Measurements from ENCODE around the gene CLEC11A.

Gene CLEC11A

DNA sequence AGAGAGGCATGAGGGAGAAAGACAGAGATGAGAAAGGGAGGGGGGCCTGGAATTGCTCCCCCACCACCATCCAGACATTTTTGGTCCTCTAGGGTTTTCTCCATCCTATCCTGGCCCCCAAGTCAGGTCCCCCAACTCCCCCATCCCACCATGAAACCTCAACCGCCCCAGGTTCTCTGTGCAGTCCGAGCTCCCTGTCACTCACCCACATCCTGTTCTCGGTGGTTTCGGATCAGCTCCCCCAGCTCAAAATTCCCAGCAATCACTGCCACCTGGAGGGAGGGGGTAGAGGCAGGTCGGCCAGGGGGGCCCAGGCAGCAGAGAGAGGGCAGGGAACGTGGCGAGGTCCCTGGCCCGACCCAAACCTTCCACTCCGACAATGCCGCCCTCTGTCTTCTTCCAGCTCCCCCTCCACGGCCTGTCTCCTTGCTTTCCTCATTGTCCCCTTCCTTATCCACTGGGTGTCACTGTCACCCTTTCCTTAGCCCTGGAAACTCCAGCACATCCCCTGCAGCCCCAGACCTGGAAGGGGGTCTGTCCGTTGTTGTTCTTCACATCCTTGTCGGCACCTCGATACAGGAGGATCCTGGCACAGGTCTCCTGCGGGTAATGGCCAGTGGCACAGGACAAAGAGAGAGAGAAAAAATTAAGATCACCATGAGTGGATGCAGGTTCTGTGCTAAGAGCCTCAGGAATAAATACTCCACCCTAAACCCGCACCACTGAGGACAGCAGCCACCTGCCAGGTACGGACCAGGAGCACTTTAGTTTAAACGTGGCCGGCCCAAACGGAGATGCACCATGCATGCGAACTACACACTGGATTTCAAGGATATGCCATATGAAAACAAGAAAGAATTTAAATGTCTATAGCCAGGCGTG, 19.0 kb upstream of the CLEC11A start:
- DNase-seq (ENCODE audit: low spot score) = no peak

DNA sequence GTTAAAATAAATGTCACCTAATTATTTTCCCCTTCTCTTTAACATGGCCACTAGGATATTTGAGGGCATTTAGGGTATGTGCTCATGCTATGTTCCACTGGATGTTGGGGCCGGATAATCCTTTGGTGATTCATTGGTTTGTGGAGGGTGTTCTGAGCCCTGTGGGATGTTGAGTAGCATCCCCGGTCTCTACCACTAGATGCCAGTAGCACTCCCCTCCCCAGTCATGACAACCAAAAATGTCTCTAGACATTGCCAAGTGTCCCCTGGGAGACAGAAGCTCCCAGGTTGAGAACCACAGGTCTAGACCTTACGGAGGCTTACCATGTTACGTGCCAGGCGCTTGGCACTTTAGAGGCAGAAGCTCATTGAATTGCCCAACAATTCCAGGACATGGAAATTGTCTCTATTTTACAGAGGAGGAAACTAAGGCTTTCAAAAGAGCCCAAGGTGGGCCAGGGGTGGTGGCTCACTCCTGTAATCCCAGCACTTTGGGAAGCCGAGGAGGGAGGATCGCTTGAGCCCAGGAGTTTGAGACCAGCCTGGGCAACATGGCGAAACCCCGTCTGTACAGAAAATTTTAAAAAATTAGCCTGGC, 17.6 kb upstream of the CLEC11A start:
- DNase-seq (ENCODE audit: low spot score) = no peak

DNA sequence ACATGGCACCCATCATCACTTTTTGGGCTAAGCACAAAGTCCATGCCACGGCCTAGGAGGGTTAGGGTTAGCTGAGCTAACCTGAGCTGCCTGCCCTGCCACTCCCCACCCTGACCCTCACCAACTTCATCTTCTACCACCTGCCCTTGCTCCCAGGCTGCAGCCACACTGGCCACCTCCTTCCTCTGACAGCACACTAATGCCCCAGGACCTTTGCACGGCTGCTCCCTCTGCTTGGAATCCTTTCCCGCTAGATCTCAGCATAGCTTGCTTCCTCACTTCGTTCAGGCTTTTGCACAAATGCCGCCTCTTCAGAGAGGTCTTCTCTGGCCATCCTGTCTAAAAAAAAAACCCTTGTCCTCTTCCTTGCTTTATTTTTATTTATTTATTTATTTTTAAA, 16.8 kb upstream of the CLEC11A start:
- DNase-seq (ENCODE audit: low spot score) = no peak

GRCh38 chr19:50708179-50708879, 14.8 kb upstream of the CLEC11A start:
- no peak for DNase-seq (ENCODE audit: low spot score)

DNA sequence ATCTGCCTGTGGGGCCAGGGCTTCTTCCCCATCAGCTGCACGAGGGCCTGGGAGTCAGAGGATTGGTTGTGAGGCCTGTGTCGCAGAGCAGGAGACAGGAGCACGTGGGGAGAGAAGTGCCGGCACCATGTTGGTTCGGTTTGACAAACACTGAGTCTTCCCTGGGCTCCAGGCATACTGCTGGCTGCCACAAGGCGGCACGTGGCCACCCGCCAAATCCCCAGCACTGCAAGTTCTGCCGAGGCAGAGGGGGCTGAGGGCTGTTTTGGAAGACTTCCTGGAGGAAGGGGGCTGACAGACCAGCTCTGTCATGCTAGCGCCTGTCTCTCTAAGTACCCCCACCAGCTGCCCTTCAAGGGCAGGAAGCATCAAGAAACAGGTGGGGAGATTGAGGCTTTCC, 13.1 kb upstream of the CLEC11A start:
- no peak for DNase-seq (ENCODE audit: low spot score)

GRCh38 chr19:50710612-50711011, 12.6 kb upstream of the CLEC11A start:
- no peak for DNase-seq (ENCODE audit: low spot score)

- DNase-seq (ENCODE audit: low spot score) = no peak
Observed at GRCh38 chr19:50711196-50711595, 12.0 kb upstream of the CLEC11A start.

GRCh38 chr19:50711805-50712204, 11.4 kb upstream of the CLEC11A start:
- no peak for DNase-seq (ENCODE audit: low spot score)

GRCh38 chr19:50712833-50713232, 10.3 kb upstream of the CLEC11A start:
- DNase-seq (ENCODE audit: low spot score) = no peak

GRCh38 chr19:50713556-50714236, 9.5 kb upstream of the CLEC11A start:
- DNase-seq (ENCODE audit: low spot score) = no peak

DNA sequence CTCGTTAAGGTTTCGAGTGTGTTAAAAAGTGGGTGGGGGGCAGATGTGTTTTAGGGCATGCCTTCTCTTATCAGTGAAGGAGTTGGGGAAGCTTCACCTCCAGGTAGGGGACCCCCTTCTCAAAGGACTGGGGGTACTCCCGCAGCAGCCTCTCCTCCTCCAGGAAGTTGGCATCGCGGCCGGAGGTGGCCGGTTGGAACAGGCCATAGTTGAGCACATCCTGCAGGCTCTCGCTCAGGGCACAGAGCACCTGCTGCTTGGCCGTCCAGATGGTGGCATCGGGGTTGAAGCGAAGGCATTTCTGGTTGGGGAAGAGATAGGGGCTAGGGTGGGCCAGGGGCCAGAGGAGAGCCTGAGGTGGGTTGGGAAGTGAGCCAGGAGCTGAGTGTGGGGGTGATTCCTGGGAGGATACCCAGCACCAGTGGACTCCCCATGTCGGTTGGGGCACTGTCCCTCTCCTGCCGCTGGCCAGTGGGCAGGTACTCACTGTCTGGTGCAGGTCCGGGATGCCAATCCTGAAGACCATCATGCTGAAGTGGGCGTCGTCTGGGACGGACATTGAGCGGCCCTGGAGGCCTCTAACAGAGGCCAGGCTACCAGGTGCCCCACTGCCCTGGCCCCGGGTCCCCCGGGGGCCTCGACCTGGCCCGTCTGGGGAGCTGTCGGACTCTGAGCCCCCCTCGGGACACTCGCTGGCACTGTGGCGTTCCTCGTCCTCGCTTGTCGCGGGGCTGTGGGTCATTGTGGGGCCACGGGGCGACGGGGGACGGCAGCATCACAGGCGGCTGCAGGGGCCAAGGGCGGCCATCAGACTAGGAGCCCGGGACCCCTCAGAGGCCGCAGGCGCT, 6.8 kb upstream of the CLEC11A start:
- DNase-seq (ENCODE audit: low spot score) = no peak

- no peak for DNase-seq (ENCODE audit: low spot score)
Observed at GRCh38 chr19:50717026-50717723, 6.0 kb upstream of the CLEC11A start.

GRCh38 chr19:50717891-50718254, 5.3 kb upstream of the CLEC11A start:
- DNase-seq (ENCODE audit: low spot score) = no peak

DNA sequence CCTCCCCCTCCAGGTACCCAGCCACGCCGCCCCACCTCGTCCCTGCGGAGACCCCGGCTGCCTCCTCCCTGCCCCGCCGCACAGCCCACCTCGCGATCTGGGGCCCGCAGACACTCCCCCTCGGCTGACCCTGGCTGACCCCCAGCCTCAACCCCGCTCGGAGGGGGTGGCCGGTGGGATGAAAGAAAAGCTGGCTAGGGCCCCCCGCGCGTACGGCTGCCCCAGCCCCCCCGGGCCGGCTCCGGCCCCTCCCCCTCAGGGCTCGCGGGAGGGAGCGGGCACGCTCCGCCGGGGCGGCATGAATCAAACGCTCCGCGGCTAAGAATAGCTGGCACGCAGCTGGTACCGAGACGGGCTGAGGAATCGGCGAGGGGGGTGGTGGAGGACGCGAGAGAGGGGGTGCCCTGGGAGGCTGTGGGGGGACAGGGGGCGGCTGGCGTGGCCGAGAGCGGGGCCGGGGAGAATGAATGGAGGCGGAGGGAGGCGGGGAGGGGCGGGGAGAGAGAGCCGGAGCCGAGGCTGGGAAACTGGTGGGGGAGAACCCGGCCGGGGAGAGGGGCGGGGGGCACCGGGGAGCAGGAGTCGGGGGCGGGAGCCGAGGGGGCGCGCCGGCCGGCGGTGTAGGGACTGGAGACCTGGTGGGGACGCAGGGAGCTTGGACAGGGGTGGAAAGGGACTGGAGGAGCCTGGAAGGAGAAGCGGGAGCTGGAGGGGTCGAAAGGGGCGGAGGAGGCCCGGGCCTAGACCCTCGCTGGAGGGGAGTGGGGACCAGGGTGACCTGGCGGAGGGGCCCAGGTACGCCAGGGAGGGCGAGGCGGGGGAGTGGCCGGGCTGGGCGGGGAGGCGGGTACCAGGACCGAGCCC, 4.7 kb upstream of the CLEC11A start:
- DNase-seq (ENCODE audit: low spot score) = no peak

- no peak for DNase-seq (ENCODE audit: low spot score)
Observed at GRCh38 chr19:50719119-50719435, 4.1 kb upstream of the CLEC11A start.

GRCh38 chr19:50719566-50719965, 3.6 kb upstream of the CLEC11A start, which contains the start of gene SHANK1:
TSS of gene SHANK1 (minus strand) at chr19:50719802. CDS start at chr19:50716919, 2,883 bp downstream.
- DNase-seq (ENCODE audit: low spot score) = no peak

- no peak for DNase-seq (ENCODE audit: low spot score)
Observed at GRCh38 chr19:50720181-50720920, 2.8 kb upstream of the CLEC11A start.

GRCh38 chr19:50720921-50721381, 2.2 kb upstream of the CLEC11A start:
- no peak for DNase-seq (ENCODE audit: low spot score)
